ENCODE data around the gene SLC25A29.

GRCh38 chr14:100282083-100282350 is 24.2 kb downstream of the SLC25A29 start:
- no peak for TF ChIP-seq IRF9 (CRISPR knock-in tag; IDR thresholded peaks at IDR 0.05; ENCODE audit: borderline replicate concordance)
- TF ChIP-seq EZH2 (conservative IDR thresholded peaks at IDR 0.05; ENCODE audit: low read depth, low read length) = no peak
- TF ChIP-seq ZNF891 (CRISPR knock-in tag; IDR thresholded peaks at IDR 0.05) = no peak
- no peak for TF ChIP-seq EP300 (IDR thresholded peaks at IDR 0.05; ENCODE audit: low read depth in 2 of 2, low read length in 2 of 2)
- no peak for TF ChIP-seq EP300 (CRISPR knock-in tag; IDR thresholded peaks at IDR 0.05; ENCODE audit: borderline replicate concordance)
- no peak for TF ChIP-seq POLR2A (IDR thresholded peaks at IDR 0.05; ENCODE audit: insufficient read depth in 1 of 2, low read depth in 2 of 2, low read length in 2 of 2)
